NT2/D1 (cell line): ENCODE measurements around the gene RNF141.

Source experiments
- DNase-seq: peaks from one replicate; pipeline ENCODE4 v3.0.0-alpha.2; 2011; ENCODE audit warnings: low read depth, low spot score
- H3K27me3 ChIP-seq: 2 replicates; pipeline ENCODE4 v1.6.0; 2011; ENCODE audit warnings: mild to moderate bottlenecking; ENCODE audit not compliant: insufficient read length, insufficient read depth
- H3K36me3 ChIP-seq: 2 replicates; pipeline ENCODE4 v1.6.1; 2011; ENCODE audit warnings: mild to moderate bottlenecking, low read length, mixed read lengths; ENCODE audit not compliant: insufficient read depth, insufficient read length
- H3K4me1 ChIP-seq: 2 replicates; pipeline ENCODE4 v1.5.1; 2011; ENCODE audit not compliant: insufficient read depth, insufficient read length
- H3K4me3 ChIP-seq: 2 replicates; pipeline ENCODE4 v1.5.1; 2011; ENCODE audit warnings: low read depth; ENCODE audit not compliant: insufficient read length
- H3K9ac ChIP-seq: 2 replicates; pipeline ENCODE4 v1.6.0; 2011; ENCODE audit warnings: low read depth; ENCODE audit not compliant: insufficient read length
- H3K9me3 ChIP-seq: 2 replicates; pipeline ENCODE4 v1.5.1; 2011; ENCODE audit warnings: mild to moderate bottlenecking, low read length; ENCODE audit not compliant: insufficient read depth
- SUZ12 ChIP-seq: IDR thresholded peaks from 2 replicates; pipeline ENCODE4 v1.6.1; 2011; ENCODE audit not compliant: insufficient read length, insufficient read depth; ENCODE audit errors: extremely low read depth
- YY1 ChIP-seq: IDR thresholded peaks from 2 replicates; pipeline ENCODE4 v1.6.1; 2011; ENCODE audit not compliant: insufficient read length, insufficient read depth
- ZNF274 ChIP-seq: IDR thresholded peaks from 2 replicates; pipeline ENCODE4 v1.6.1; 2011; ENCODE audit warnings: mild to moderate bottlenecking, low read depth, low read length

Gene RNF141

GRCh38 chr11:10540915-10541560, at the start of gene RNF141:
Gene RNF141 (minus strand): TSS chr11:10541187. CDS start chr11:10534158, 7,029 bp downstream.
- H3K36me3 ChIP-seq, result no peaks in the 10 kb centered on the region
- H3K4me3 ChIP-seq, result peak within 1 kb of the TSS; percentile 77
- DNase-seq, result peak; percentile 81
- TF ChIP-seq SUZ12, result no peak
- no peak for TF ChIP-seq YY1
- TF ChIP-seq ZNF274, result no peak
- peak within 1 kb of the TSS; percentile 82 for H3K9ac ChIP-seq
- peaks cover 12% of the 10 kb centered on the region for H3K27me3 ChIP-seq
- no peaks in the 10 kb centered on the region for H3K4me1 ChIP-seq
- H3K9me3 ChIP-seq, result peaks cover 16% of the 10 kb centered on the region; the same call in 1 of the 2 replicates

- Histone ChIP-seq H3K4me1 (peaks cover 2% of the 10 kb centered on the region), H3K9me3 (no peaks in the 10 kb centered on the region), H3K4me3 (no peak overlapping the region), H3K36me3 (no peaks in the 10 kb centered on the region), H3K27me3 (no peaks in the 10 kb centered on the region), H3K9ac (no peak overlapping the region)
- TF ChIP-seq YY1 (no peak), SUZ12 (no peak), ZNF274 (no peak)
- no peak for DNase-seq
These were observed 49.4 kb upstream of the RNF141 start for GRCh38 chr11:10590218-10590915.

GRCh38 chr11:10588904-10589303, 47.9 kb upstream of the RNF141 start:
- DNase-seq, result no peak
- H3K9me3 ChIP-seq, result no peaks in the 10 kb centered on the region
- no peaks in the 10 kb centered on the region for H3K27me3 ChIP-seq
- no peaks in the 10 kb centered on the region for H3K36me3 ChIP-seq
- TF ChIP-seq YY1 (no peak), SUZ12 (no peak), ZNF274 (no peak)
- H3K4me3 ChIP-seq, result no peak overlapping the region
- H3K4me1 ChIP-seq, result peaks cover 2% of the 10 kb centered on the region
- no peak overlapping the region for H3K9ac ChIP-seq

- H3K9ac ChIP-seq, result no peak overlapping the region
- no peaks in the 10 kb centered on the region for H3K27me3 ChIP-seq
- no peaks in the 10 kb centered on the region for H3K9me3 ChIP-seq
- H3K4me3 ChIP-seq, result no peak overlapping the region
- TF ChIP-seq SUZ12 (no peak), YY1 (no peak), ZNF274 (no peak)
- DNase-seq, result no peak
- peaks cover 2% of the 10 kb centered on the region for H3K4me1 ChIP-seq
- H3K36me3 ChIP-seq, result no peaks in the 10 kb centered on the region
These were observed 47.0 kb upstream of the RNF141 start for GRCh38 chr11:10587995-10588394.

GRCh38 chr11:10587388-10587787, 46.4 kb upstream of the RNF141 start:
- no peaks in the 10 kb centered on the region for H3K27me3 ChIP-seq
- no peak overlapping the region for H3K4me3 ChIP-seq
- no peaks in the 10 kb centered on the region for H3K9me3 ChIP-seq
- TF ChIP-seq YY1, result no peak
- TF ChIP-seq ZNF274, result no peak
- TF ChIP-seq SUZ12, result no peak
- no peaks in the 10 kb centered on the region for H3K36me3 ChIP-seq
- H3K4me1 ChIP-seq, result peaks cover 2% of the 10 kb centered on the region
- no peak overlapping the region for H3K9ac ChIP-seq
- DNase-seq, result no peak

GRCh38 chr11:10584071-10584501, 43.1 kb upstream of the RNF141 start:
- no peak overlapping the region for H3K4me3 ChIP-seq
- H3K27me3 ChIP-seq, result no peaks in the 10 kb centered on the region
- no peak overlapping the region for H3K9ac ChIP-seq
- DNase-seq, result no peak
- no peaks in the 10 kb centered on the region for H3K9me3 ChIP-seq
- H3K36me3 ChIP-seq, result no peaks in the 10 kb centered on the region
- peaks cover 2% of the 10 kb centered on the region for H3K4me1 ChIP-seq
- TF ChIP-seq ZNF274 (no peak), YY1 (no peak), SUZ12 (no peak)

- Histone ChIP-seq H3K36me3 (no peaks in the 10 kb centered on the region), H3K27me3 (no peaks in the 10 kb centered on the region), H3K4me3 (no peak overlapping the region), H3K4me1 (peaks cover 4% of the 10 kb centered on the region), H3K9ac (no peak overlapping the region), H3K9me3 (no peaks in the 10 kb centered on the region)
- DNase-seq, result no peak
- TF ChIP-seq SUZ12 (no peak), YY1 (no peak), ZNF274 (no peak)
These were observed 40.6 kb upstream of the RNF141 start for GRCh38 chr11:10581481-10582019.
